BLaER1 (cell line): ENCODE data around the gene MBOAT2.

Source experiments
- H3K27ac ChIP-seq: shearing (Covaris generic); formaldehyde crosslinking; 2 replicates; pipeline ENCODE4 v1.8.1; 2022
- H3K27me3 ChIP-seq: shearing (Covaris generic); formaldehyde crosslinking; 2 replicates; pipeline ENCODE4 v1.8.1; 2022
- H3K36me3 ChIP-seq: shearing (Covaris generic); formaldehyde crosslinking; 2 replicates; pipeline ENCODE4 v1.8.1; 2022
- H3K4me1 ChIP-seq: shearing (Covaris generic); formaldehyde crosslinking; 2 replicates; pipeline ENCODE4 v1.8.1; 2022
- H3K4me2 ChIP-seq: shearing (Covaris generic); formaldehyde crosslinking; 2 replicates; pipeline ENCODE4 v1.8.1; 2022
- H3K4me3 ChIP-seq: shearing (Covaris generic); formaldehyde crosslinking; 2 replicates; pipeline ENCODE4 v1.8.1; 2022
- H3K9ac ChIP-seq: shearing (Covaris generic); formaldehyde crosslinking; 2 replicates; pipeline ENCODE4 v1.8.1; 2022
- H3K9me3 ChIP-seq: shearing (Covaris generic); formaldehyde crosslinking; 2 replicates; pipeline ENCODE4 v1.8.1; 2022
- H4K20me1 ChIP-seq: shearing (Covaris generic); formaldehyde crosslinking; 2 replicates; pipeline ENCODE4 v1.8.1; 2022
- Cebpa-rat ChIP-seq: shearing (Covaris generic); IDR thresholded peaks from 2 replicates; pipeline ENCODE4 v1.8.1; 2022

The MBOAT2 gene

GRCh38 chr2:9002313-9002636, 1.2 kb downstream of the MBOAT2 start:
- no peaks in the 10 kb centered on the region for H3K9me3 ChIP-seq
- peak overlapping the region; percentile 90 for H3K4me2 ChIP-seq
- H3K36me3 ChIP-seq = no peaks in the 10 kb centered on the region
- no peak overlapping the region; the same call in 1 of the 2 replicates for H3K9ac ChIP-seq
- no peaks in the 10 kb centered on the region for H3K27me3 ChIP-seq
- TF ChIP-seq Cebpa-rat = no peak
- no peak overlapping the region for H3K27ac ChIP-seq
- H3K4me3 ChIP-seq = peak overlapping the region; percentile 87
- H4K20me1 ChIP-seq = peaks cover 18% of the 10 kb centered on the region
- peaks cover 42% of the 10 kb centered on the region for H3K4me1 ChIP-seq

- Histone ChIP-seq H3K4me1 (peaks cover 42% of the 10 kb centered on the region), H3K36me3 (no peaks in the 10 kb centered on the region), H3K27me3 (no peaks in the 10 kb centered on the region), H3K4me3 (no peak overlapping the region), H3K4me2 (peak overlapping the region; percentile 90; the same call in 1 of the 2 replicates), H3K27ac (no peak overlapping the region), H3K9ac (no peak overlapping the region), H3K9me3 (no peaks in the 10 kb centered on the region), H4K20me1 (peaks cover 18% of the 10 kb centered on the region)
- no peak for TF ChIP-seq Cebpa-rat
These were observed 1.7 kb downstream of the MBOAT2 start for GRCh38 chr2:9001778-9002177.

GRCh38 chr2:9001229-9001628, 2.3 kb downstream of the MBOAT2 start:
- no peak for TF ChIP-seq Cebpa-rat
- no peaks in the 10 kb centered on the region for H3K36me3 ChIP-seq
- no peak overlapping the region for H3K4me2 ChIP-seq
- no peak overlapping the region for H3K4me3 ChIP-seq
- no peak overlapping the region for H3K27ac ChIP-seq
- H3K27me3 ChIP-seq = no peaks in the 10 kb centered on the region
- no peaks in the 10 kb centered on the region for H3K9me3 ChIP-seq
- H4K20me1 ChIP-seq = peaks cover 18% of the 10 kb centered on the region
- H3K4me1 ChIP-seq = peaks cover 42% of the 10 kb centered on the region
- no peak overlapping the region for H3K9ac ChIP-seq

DNA sequence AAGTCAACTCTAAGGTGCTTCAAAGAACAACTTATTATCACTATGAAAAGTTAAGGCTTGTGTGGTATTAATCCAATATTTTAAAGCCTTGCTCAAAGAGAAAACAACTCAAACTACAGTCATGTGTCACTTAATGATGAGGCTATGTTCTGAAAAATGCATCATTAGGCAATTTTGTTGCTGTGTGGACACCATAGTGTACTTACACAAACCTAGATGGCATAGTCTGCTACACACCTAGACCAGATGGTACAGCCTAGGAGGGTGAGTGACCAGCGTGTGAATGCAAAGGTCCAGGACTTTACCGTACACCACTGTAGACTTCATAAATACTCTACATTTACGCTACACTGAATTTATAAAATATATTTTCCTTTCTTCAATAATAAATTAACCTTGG, 3.0 kb downstream of the MBOAT2 start:
- Histone ChIP-seq H3K27me3 (no peaks in the 10 kb centered on the region), H3K9me3 (no peaks in the 10 kb centered on the region), H3K4me1 (peaks cover 42% of the 10 kb centered on the region), H3K9ac (no peak overlapping the region), H4K20me1 (peaks cover 18% of the 10 kb centered on the region), H3K4me3 (no peak overlapping the region), H3K36me3 (no peaks in the 10 kb centered on the region), H3K27ac (no peak overlapping the region), H3K4me2 (no peak overlapping the region)
- no peak for TF ChIP-seq Cebpa-rat

DNA sequence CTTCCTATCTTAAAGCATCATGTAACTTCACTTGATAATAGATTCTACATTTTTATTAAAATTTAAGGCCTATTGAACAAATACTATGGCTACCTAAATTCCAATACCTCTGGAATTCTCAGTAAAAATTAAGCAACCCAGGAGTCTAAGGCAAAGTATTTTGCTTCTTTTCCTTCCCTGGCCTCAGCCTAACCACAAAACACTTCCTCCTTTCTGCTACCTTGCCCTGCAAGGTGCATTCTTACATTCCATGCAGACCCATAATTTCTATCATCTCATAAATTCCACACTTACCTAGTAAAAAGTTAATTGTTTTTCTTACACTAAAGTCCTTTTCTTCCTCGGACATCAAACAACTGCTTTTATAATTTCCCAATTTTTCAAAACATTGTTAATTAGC, 3.7 kb downstream of the MBOAT2 start:
- no peak overlapping the region for H3K9ac ChIP-seq
- H3K9me3 ChIP-seq = no peaks in the 10 kb centered on the region
- no peaks in the 10 kb centered on the region for H3K27me3 ChIP-seq
- TF ChIP-seq Cebpa-rat = no peak
- no peaks in the 10 kb centered on the region for H3K36me3 ChIP-seq
- H3K4me3 ChIP-seq = no peak overlapping the region
- no peak overlapping the region for H3K27ac ChIP-seq
- H3K4me1 ChIP-seq = peaks cover 40% of the 10 kb centered on the region
- peaks cover 18% of the 10 kb centered on the region for H4K20me1 ChIP-seq
- peak overlapping the region; percentile 12; the same call in 1 of the 2 replicates for H3K4me2 ChIP-seq

- no peak for TF ChIP-seq Cebpa-rat
- H3K4me3 ChIP-seq = no peak overlapping the region
- H3K4me1 ChIP-seq = peaks cover 36% of the 10 kb centered on the region
These were observed 4.4 kb downstream of the MBOAT2 start for GRCh38 chr2:8999102-8999446.

GRCh38 chr2:8998418-8999101, 4.9 kb downstream of the MBOAT2 start:
- Histone ChIP-seq H3K27me3 (no peaks in the 10 kb centered on the region), H3K4me1 (peaks cover 41% of the 10 kb centered on the region), H3K9ac (no peak overlapping the region), H3K9me3 (no peaks in the 10 kb centered on the region), H3K36me3 (no peaks in the 10 kb centered on the region), H3K4me2 (peak overlapping the region; percentile 21; the same call in 1 of the 2 replicates), H4K20me1 (peaks cover 18% of the 10 kb centered on the region), H3K27ac (no peak overlapping the region), H3K4me3 (no peak overlapping the region)
- no peak for TF ChIP-seq Cebpa-rat

More at GRCh38 chr2:8999102-8999446, 4.4 kb downstream of the MBOAT2 start:
- Histone ChIP-seq H4K20me1 (peaks cover 18% of the 10 kb centered on the region), H3K27me3 (no peaks in the 10 kb centered on the region), H3K4me2 (no peak overlapping the region), H3K36me3 (no peaks in the 10 kb centered on the region), H3K9me3 (no peaks in the 10 kb centered on the region), H3K9ac (no peak overlapping the region), H3K27ac (no peak overlapping the region)

DNA sequence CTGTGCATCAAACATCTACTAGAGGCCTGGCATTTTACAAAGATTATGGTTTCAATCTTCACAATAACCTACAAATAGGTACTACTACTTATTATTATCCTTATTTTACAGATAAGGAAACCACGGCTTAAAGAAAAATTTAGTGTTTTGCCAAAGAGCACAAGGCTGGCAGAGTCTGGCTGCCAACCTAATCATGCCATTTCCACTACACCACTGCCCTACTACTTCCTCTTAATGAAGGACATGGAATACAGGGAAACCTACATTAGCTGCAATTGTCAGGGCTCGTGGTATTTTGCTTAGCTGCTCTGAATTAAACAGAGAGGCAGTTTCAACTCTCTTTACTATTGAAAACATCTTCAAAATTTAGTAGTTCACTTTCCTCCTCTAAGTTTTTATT, 5.9 kb downstream of the MBOAT2 start:
- H3K4me1 ChIP-seq = peaks cover 45% of the 10 kb centered on the region
- H3K36me3 ChIP-seq = no peaks in the 10 kb centered on the region
- H3K27me3 ChIP-seq = no peaks in the 10 kb centered on the region
- H4K20me1 ChIP-seq = peaks cover 18% of the 10 kb centered on the region
- H3K4me2 ChIP-seq = no peak overlapping the region
- TF ChIP-seq Cebpa-rat = no peak
- no peak overlapping the region for H3K9ac ChIP-seq
- no peaks in the 10 kb centered on the region for H3K9me3 ChIP-seq
- H3K4me3 ChIP-seq = no peak overlapping the region
- H3K27ac ChIP-seq = no peak overlapping the region

GRCh38 chr2:8997108-8997507, 6.4 kb downstream of the MBOAT2 start:
- no peaks in the 10 kb centered on the region for H3K27me3 ChIP-seq
- TF ChIP-seq Cebpa-rat = no peak
- no peak overlapping the region for H3K4me2 ChIP-seq
- H3K36me3 ChIP-seq = no peaks in the 10 kb centered on the region
- H3K9me3 ChIP-seq = no peaks in the 10 kb centered on the region
- H3K27ac ChIP-seq = no peak overlapping the region
- H4K20me1 ChIP-seq = peaks cover 18% of the 10 kb centered on the region
- H3K4me1 ChIP-seq = peaks cover 40% of the 10 kb centered on the region
- H3K9ac ChIP-seq = no peak overlapping the region
- H3K4me3 ChIP-seq = no peak overlapping the region

DNA sequence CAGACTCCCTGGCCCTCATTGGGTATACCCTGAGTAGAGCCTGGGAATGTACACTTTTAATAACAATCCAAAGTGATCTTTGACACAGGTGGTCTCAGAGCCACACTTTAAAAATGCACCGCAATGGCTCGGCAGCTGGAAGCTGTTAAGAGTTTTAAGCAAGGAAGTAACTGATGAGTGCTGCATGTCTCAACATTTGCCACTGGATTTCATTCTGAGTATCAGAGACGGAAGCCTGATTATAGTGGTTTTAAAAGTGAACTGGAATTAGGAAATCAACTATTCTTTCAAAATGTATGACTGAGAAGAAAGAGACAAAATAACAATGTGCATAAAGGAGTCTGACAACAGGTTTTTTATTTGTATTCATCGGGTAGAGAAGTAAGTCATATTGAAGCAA, 7.5 kb downstream of the MBOAT2 start:
- Histone ChIP-seq H3K9me3 (no peaks in the 10 kb centered on the region), H3K27me3 (no peaks in the 10 kb centered on the region), H3K27ac (no peak overlapping the region), H3K4me3 (no peak overlapping the region), H3K36me3 (no peaks in the 10 kb centered on the region), H3K4me1 (peaks cover 37% of the 10 kb centered on the region), H3K4me2 (no peak overlapping the region), H4K20me1 (peaks cover 8% of the 10 kb centered on the region), H3K9ac (no peak overlapping the region)
- TF ChIP-seq Cebpa-rat = no peak

- no peaks in the 10 kb centered on the region for H3K27me3 ChIP-seq
- H3K9ac ChIP-seq = no peak overlapping the region
- H3K4me1 ChIP-seq = peaks cover 33% of the 10 kb centered on the region
- no peak overlapping the region for H3K4me3 ChIP-seq
- no peak overlapping the region for H3K27ac ChIP-seq
- no peaks in the 10 kb centered on the region for H3K9me3 ChIP-seq
- no peaks in the 10 kb centered on the region for H3K36me3 ChIP-seq
- TF ChIP-seq Cebpa-rat = no peak
- peak overlapping the region; percentile 29 for H3K4me2 ChIP-seq
- H4K20me1 ChIP-seq = 0 out of 2 replicates have a peak, but pooled peaks cover under 1% of the 10 kb centered on the region
These were observed 9.1 kb downstream of the MBOAT2 start for GRCh38 chr2:8994386-8994785.
